ENCODE data around the gene ST6GAL1.

ST6GAL1 gene

DNA sequence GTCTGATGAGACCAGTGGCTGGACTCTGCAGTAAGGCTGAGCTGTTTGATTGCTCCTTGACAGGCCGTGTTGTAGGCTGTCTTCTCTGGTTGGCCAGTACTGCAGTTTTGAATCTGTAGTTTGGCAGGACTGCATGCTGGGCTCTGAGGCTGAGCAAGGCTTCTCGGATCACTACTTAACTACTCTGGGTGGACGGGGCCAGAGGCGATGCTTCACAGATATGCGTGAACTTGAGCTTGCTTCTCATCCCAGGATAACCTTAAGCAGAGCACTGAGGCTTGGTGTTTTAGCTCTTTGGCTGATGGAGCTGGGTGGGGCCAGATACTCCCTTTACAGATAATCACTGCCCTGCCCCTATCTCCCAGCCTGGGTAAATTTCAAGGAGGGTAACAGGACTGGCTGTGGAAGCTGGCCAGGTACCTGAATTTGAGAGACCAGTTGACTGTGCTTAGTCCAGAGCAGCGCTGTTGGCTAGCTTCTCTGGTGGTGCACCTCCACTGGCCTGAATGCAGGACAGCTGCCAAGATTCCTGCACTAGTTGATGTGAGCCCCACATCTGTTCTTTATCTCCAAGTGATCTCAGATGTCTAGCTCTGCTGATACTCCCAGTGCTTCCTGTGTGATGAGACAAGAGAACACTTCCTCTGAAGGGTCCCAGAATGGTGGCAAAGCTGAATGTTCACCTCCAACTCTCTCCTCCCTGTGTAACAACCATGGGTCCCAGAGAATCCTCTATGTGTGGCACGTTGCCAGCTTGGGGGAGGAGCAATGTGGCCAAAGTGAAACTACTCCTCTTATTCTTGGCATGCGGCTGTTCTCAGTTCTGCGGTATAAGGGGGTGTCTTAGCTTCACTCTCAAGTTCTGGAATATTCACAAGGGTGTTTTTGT lies 171.1 kb downstream of the ST6GAL1 start:
- Histone ChIP-seq H3K9ac (ENCODE audit: low read length) (no peak overlapping the region), H3K36me3 (ENCODE audit: control insufficient read depth, low read depth, low read length) (no peaks in the 10 kb centered on the region), H3K4me1 (ENCODE audit: control insufficient read depth, low read depth, low read length) (peaks cover 5% of the 10 kb centered on the region), H3K27ac (ENCODE audit: low read length) (no peak overlapping the region), H3K27me3 (ENCODE audit: control insufficient read depth, insufficient read depth, low read length) (no peaks in the 10 kb centered on the region), H3K4me3 (ENCODE audit: low read length) (no peak overlapping the region), H3K9me3 (ENCODE audit: control insufficient read depth, low read depth, low read length) (no peaks in the 10 kb centered on the region)

DNA sequence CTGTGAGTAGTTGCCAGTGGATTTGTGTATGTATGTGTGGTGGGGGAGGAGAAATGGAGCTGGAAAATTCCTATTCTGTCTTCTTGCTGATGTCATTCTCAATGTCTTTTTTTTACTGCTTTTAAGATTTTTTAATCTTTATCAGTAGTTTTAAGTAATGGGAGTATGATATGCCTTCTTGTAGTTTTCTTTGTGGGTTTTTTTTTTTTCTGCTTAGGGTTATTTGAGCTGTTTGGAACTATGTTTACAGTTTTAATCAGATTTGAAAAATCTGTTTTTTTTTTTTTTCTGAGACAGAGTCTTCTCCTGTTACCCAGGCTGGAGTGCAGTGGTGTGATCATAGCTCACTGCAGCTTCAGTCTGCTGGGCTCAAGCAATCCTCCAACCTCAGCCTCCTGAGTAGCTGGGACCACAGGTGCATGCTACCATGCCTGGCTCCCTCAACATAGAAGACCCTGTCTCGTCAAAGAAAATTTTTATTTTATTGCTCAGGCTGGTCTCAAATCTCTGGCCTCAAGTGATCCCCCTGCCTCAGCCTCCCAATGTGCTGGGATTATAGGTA lies 171.8 kb downstream of the ST6GAL1 start:
- peaks cover 5% of the 10 kb centered on the region for H3K4me1 ChIP-seq (ENCODE audit: control insufficient read depth, low read depth, low read length)
- no peaks in the 10 kb centered on the region for H3K9me3 ChIP-seq (ENCODE audit: control insufficient read depth, low read depth, low read length)
- H3K9ac ChIP-seq (ENCODE audit: low read length): no peak overlapping the region
- no peaks in the 10 kb centered on the region for H3K36me3 ChIP-seq (ENCODE audit: control insufficient read depth, low read depth, low read length)
- H3K27me3 ChIP-seq (ENCODE audit: control insufficient read depth, insufficient read depth, low read length): no peaks in the 10 kb centered on the region
- no peak overlapping the region for H3K27ac ChIP-seq (ENCODE audit: low read length)
- H3K4me3 ChIP-seq (ENCODE audit: low read length): no peak overlapping the region

DNA sequence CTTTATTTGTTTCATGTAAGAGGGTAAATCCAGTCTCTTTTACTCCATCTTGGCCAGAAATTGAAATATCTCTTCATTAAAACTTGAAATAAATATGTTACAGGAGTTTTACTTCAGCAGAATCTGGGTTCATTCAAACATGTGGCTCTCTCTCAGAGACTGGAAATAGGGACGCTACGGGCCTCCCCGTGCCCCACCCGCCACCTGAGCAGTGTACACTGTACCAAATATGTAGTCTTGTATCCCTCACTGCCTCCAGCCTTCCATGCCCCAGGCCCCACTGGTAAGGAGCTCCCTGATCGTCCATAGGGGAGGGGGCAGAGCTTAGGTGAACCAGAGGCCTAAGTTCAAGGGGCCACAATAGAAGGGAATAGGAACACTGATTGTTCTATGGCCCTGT lies 172.9 kb downstream of the ST6GAL1 start:
- Histone ChIP-seq H3K9me3 (ENCODE audit: control insufficient read depth, low read depth, low read length) (no peaks in the 10 kb centered on the region), H3K4me1 (ENCODE audit: control insufficient read depth, low read depth, low read length) (peaks cover 5% of the 10 kb centered on the region), H3K36me3 (ENCODE audit: control insufficient read depth, low read depth, low read length) (no peaks in the 10 kb centered on the region), H3K27ac (ENCODE audit: low read length) (no peak overlapping the region), H3K27me3 (ENCODE audit: control insufficient read depth, insufficient read depth, low read length) (no peaks in the 10 kb centered on the region), H3K9ac (ENCODE audit: low read length) (no peak overlapping the region), H3K4me3 (ENCODE audit: low read length) (no peak overlapping the region)

DNA sequence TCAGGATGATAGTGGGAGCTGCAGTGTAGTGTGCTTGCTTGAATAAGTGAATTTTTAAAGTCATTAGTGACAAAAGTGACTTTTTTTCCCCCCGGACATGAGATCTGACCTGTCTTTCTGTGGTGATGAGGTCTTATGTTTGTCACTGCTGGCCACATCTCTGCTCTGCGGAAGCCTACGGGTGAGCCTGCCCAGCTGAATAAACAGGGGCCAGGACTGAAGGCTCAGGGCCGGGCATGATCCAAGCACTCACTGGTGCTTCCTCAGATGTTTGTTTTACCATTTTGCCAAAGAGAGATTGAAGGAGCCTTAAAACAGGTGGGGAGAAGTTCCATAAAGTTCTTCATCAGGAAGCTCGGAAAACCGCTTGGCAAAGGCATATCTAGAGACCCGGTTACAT lies 174.0 kb downstream of the ST6GAL1 start:
- H3K36me3 ChIP-seq (ENCODE audit: control insufficient read depth, low read depth, low read length): no peaks in the 10 kb centered on the region
- H3K4me3 ChIP-seq (ENCODE audit: low read length): no peak overlapping the region
- H3K4me1 ChIP-seq (ENCODE audit: control insufficient read depth, low read depth, low read length): peaks cover 5% of the 10 kb centered on the region
- no peak overlapping the region for H3K27ac ChIP-seq (ENCODE audit: low read length)
- no peak overlapping the region for H3K9ac ChIP-seq (ENCODE audit: low read length)
- H3K27me3 ChIP-seq (ENCODE audit: control insufficient read depth, insufficient read depth, low read length): no peaks in the 10 kb centered on the region
- no peaks in the 10 kb centered on the region for H3K9me3 ChIP-seq (ENCODE audit: control insufficient read depth, low read depth, low read length)

DNA sequence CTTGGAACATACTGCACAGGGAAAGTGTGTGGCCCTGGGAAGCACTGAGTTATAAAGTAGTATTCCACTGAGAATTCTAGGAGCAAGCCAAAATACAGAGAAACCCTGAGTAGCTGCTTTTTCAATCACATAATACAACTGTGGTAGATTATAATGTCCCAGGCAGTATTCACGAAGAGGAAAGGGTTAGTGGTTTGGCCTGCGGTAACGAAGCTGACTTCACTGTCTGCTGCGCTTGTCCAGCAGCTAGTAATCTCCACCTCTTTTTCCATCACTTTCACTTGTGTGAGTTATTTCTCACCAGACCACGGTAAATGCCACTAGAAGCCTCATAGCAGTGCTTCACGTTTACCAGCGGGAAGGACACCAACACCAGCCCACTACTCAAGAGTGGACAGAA lies 174.6 kb downstream of the ST6GAL1 start:
- H3K9me3 ChIP-seq (ENCODE audit: control insufficient read depth, low read depth, low read length): no peaks in the 10 kb centered on the region
- no peak overlapping the region for H3K27ac ChIP-seq (ENCODE audit: low read length)
- no peak overlapping the region for H3K4me3 ChIP-seq (ENCODE audit: low read length)
- no peaks in the 10 kb centered on the region for H3K36me3 ChIP-seq (ENCODE audit: control insufficient read depth, low read depth, low read length)
- no peak overlapping the region for H3K9ac ChIP-seq (ENCODE audit: low read length)
- H3K27me3 ChIP-seq (ENCODE audit: control insufficient read depth, insufficient read depth, low read length): no peaks in the 10 kb centered on the region
- peaks cover 5% of the 10 kb centered on the region for H3K4me1 ChIP-seq (ENCODE audit: control insufficient read depth, low read depth, low read length)

DNA sequence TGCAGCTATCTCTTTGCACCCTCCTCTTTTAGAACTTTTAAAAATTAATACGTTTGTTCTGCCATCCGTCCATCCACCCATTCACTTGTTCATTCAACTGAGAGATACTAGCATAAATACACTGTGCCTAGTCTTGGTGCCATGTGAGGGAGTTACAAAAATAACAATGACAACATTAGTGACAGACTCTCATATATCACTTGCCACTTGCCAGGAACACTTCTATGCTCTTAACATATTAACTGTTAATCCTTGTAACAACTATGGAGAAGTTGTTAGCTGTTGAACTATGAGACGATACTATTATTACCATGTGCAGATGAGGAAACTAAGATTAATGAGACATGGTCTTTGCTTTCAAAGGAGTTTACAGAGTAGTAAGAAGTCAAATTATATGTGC lies 175.4 kb downstream of the ST6GAL1 start:
- Histone ChIP-seq H3K4me3 (ENCODE audit: low read length) (no peak overlapping the region), H3K36me3 (ENCODE audit: control insufficient read depth, low read depth, low read length) (no peaks in the 10 kb centered on the region), H3K4me1 (ENCODE audit: control insufficient read depth, low read depth, low read length) (peaks cover 5% of the 10 kb centered on the region), H3K27ac (ENCODE audit: low read length) (no peak overlapping the region), H3K9ac (ENCODE audit: low read length) (no peak overlapping the region), H3K9me3 (ENCODE audit: control insufficient read depth, low read depth, low read length) (no peaks in the 10 kb centered on the region), H3K27me3 (ENCODE audit: control insufficient read depth, insufficient read depth, low read length) (no peaks in the 10 kb centered on the region)

DNA sequence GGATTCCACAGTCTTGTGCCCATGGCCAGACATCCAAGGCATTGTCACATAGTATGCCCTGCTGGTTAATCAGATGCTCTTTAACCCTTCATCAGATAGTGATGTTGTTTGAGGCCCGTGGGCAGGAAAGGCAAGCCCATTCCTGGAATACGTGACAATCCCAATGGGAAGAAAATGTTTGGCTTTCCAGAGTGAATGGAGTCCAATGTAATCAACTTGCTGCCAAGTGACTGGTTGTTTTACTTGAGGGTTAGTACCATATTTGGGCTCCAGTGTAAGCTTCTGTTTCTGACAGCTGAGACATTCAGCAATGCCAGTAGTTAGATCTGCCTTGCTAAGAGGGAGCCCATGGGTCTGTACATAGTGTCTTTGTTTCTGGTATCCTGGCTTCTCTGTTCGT lies 177.7 kb downstream of the ST6GAL1 start:
- Histone ChIP-seq H3K4me1 (ENCODE audit: control insufficient read depth, low read depth, low read length) (peaks cover 5% of the 10 kb centered on the region), H3K9ac (ENCODE audit: low read length) (no peak overlapping the region), H3K36me3 (ENCODE audit: control insufficient read depth, low read depth, low read length) (no peaks in the 10 kb centered on the region), H3K9me3 (ENCODE audit: control insufficient read depth, low read depth, low read length) (no peaks in the 10 kb centered on the region), H3K27me3 (ENCODE audit: control insufficient read depth, insufficient read depth, low read length) (no peaks in the 10 kb centered on the region), H3K4me3 (ENCODE audit: low read length) (no peak overlapping the region), H3K27ac (ENCODE audit: low read length) (no peak overlapping the region)

DNA sequence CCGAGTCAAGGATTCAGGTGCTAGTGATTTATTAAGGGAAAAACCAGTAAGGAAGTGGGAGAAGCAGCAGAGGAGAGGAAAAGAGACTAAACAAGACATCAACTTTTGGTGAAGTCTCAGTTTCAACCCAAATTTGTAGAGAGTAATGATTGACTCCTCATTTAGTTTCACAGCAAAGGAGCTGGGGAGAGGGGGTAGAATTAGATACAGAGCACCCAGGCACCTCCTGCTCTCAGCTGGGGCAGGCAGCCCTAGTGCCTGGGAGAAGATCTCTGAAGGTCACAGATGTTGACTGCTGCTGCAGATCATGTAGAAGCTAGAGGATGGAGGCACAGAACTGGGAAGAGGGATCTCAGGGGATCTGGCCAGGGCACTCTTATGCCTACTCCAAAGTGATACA lies 179.8 kb downstream of the ST6GAL1 start:
- H3K27ac ChIP-seq (ENCODE audit: low read length): no peak overlapping the region
- no peaks in the 10 kb centered on the region for H3K27me3 ChIP-seq (ENCODE audit: control insufficient read depth, insufficient read depth, low read length)
- peaks cover 3% of the 10 kb centered on the region for H3K4me1 ChIP-seq (ENCODE audit: control insufficient read depth, low read depth, low read length)
- H3K36me3 ChIP-seq (ENCODE audit: control insufficient read depth, low read depth, low read length): no peaks in the 10 kb centered on the region
- no peak overlapping the region for H3K9ac ChIP-seq (ENCODE audit: low read length)
- no peak overlapping the region for H3K4me3 ChIP-seq (ENCODE audit: low read length)
- no peaks in the 10 kb centered on the region for H3K9me3 ChIP-seq (ENCODE audit: control insufficient read depth, low read depth, low read length)

DNA sequence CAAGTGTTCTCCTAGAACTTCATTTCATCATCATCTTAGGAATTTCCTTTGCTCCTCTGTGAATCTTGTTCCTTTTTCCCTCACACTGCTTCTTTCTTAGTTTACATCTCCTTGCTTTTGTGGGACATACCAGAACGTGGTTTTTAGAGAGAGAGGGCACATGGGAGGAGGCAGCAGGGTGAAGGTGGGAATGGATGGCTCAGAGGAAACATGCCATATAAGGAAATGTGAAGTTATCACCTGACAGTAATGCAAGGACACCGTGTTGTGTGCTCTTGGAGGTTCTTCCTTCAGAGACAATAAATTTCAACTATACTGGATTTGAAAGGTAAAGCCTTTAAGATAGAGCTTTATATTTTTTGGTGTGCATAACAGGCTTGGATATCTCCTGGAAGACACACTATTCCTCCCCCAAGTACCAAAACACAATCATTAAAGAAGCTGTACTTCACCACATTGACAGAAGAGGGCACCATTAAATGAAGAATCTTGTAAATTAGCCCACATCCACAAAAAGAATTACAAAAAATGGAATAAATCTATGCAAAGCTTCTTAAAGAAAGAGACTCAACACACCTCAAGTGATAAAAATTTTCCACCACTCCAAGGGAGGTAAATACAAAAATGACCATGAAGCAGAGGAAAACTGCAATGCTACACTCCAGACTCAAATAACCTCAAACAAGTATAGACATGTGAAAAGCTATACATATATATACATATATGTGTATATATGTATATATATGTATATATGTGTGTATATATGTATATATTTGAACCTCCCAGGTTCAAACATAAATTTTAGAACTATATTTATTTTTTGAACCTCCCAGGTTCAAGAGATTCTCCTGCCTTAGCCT lies 182.8 kb downstream of the ST6GAL1 start:
- Histone ChIP-seq H3K27me3 (ENCODE audit: control insufficient read depth, insufficient read depth, low read length) (no peaks in the 10 kb centered on the region), H3K4me3 (ENCODE audit: low read length) (no peak overlapping the region), H3K4me1 (ENCODE audit: control insufficient read depth, low read depth, low read length) (no peaks in the 10 kb centered on the region), H3K36me3 (ENCODE audit: control insufficient read depth, low read depth, low read length) (no peaks in the 10 kb centered on the region), H3K9me3 (ENCODE audit: control insufficient read depth, low read depth, low read length) (no peaks in the 10 kb centered on the region), H3K9ac (ENCODE audit: low read length) (no peak overlapping the region), H3K27ac (ENCODE audit: low read length) (no peak overlapping the region)

DNA sequence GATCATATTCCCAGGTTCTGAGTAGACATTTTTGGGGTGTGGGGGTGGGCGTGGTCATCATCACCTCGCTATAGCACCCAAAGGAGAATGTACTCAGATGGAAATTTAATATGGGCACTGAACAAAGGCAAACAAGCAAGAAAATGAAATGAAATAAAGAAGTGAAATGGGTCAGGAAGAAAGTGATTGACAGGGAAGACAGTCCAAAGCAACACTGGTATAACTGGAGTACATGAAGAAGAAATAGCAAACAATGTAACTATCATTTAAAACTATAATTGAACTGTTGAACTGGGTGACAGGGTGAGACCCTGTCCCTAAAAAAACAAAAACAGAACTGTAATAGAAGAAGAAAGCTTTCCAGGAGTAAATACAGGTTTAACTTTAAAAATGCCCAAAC lies 184.2 kb downstream of the ST6GAL1 start:
- Histone ChIP-seq H3K4me3 (ENCODE audit: low read length) (no peak overlapping the region), H3K27me3 (ENCODE audit: control insufficient read depth, insufficient read depth, low read length) (no peaks in the 10 kb centered on the region), H3K4me1 (ENCODE audit: control insufficient read depth, low read depth, low read length) (no peaks in the 10 kb centered on the region), H3K9ac (ENCODE audit: low read length) (no peak overlapping the region), H3K9me3 (ENCODE audit: control insufficient read depth, low read depth, low read length) (no peaks in the 10 kb centered on the region), H3K36me3 (ENCODE audit: control insufficient read depth, low read depth, low read length) (no peaks in the 10 kb centered on the region), H3K27ac (ENCODE audit: low read length) (no peak overlapping the region)

DNA sequence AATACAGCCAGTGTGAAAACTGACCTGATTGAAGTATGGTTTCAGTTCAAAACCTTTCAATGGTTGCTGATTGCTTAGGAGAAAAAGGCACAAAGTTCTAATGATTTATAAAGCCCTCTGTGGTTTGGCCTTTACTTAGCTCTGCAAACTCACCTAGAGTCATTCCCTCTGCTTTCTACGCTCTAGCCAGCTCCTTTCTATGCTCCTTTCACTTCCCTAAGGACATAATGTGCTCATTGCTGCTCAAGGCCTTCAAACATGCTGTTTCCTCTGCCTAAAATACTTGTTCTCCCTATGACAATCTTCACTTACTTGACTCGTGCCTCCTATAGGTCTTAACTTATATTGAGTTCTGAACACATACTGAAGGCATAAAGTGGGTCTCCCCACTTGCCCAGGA lies 190.0 kb downstream of the ST6GAL1 start:
- Histone ChIP-seq H3K4me3 (ENCODE audit: low read length) (no peak overlapping the region), H3K27ac (ENCODE audit: low read length) (no peak overlapping the region), H3K9me3 (ENCODE audit: control insufficient read depth, low read depth, low read length) (no peaks in the 10 kb centered on the region)

More for the DNA sequence above, 190.0 kb downstream of the ST6GAL1 start:
- no peaks in the 10 kb centered on the region for H3K27me3 ChIP-seq (ENCODE audit: control insufficient read depth, insufficient read depth, low read length)
- H3K4me1 ChIP-seq (ENCODE audit: control insufficient read depth, low read depth, low read length): peaks cover 5% of the 10 kb centered on the region
- H3K36me3 ChIP-seq (ENCODE audit: control insufficient read depth, low read depth, low read length): no peaks in the 10 kb centered on the region
- no peak overlapping the region for H3K9ac ChIP-seq (ENCODE audit: low read length)
